ENCODE data around the gene AKIRIN1.

GRCh38 chr1:38989979-38990378 is 1.1 kb upstream of the AKIRIN1 start:
- TF ChIP-seq POLR2A (IDR thresholded peaks at IDR 0.05; ENCODE audit: low read length): no peak
- no peak for TF ChIP-seq GATA1 (IDR thresholded peaks at IDR 0.05; ENCODE audit: low read depth, low read length)

Measured in erythroblast (primary cell).